ENCODE results near the gene MORN4.

The MORN4 gene

GRCh38 chr10:97575127-97575668 lies 58.1 kb downstream of the MORN4 start:
- peaks cover 30% of the 10 kb centered on the region for H3K4me1 ChIP-seq (ENCODE audit: control insufficient read depth, insufficient read depth, low read length)
- no peak overlapping the region for H3K4me3 ChIP-seq (ENCODE audit: low read length)
- peaks cover 6% of the 10 kb centered on the region for H3K27me3 ChIP-seq (ENCODE audit: control insufficient read depth, insufficient read depth, low read length)
- no peaks in the 10 kb centered on the region for H3K9me3 ChIP-seq (ENCODE audit: control insufficient read depth, low read length)
- H3K36me3 ChIP-seq (ENCODE audit: control insufficient read depth, insufficient read depth, low read length): no peaks in the 10 kb centered on the region
- H3K9ac ChIP-seq (ENCODE audit: low read length): no peak overlapping the region

- H3K9me3 ChIP-seq (ENCODE audit: control insufficient read depth, low read length): no peaks in the 10 kb centered on the region
- peaks cover 6% of the 10 kb centered on the region for H3K27me3 ChIP-seq (ENCODE audit: control insufficient read depth, insufficient read depth, low read length)
- no peak overlapping the region for H3K9ac ChIP-seq (ENCODE audit: low read length)
- no peaks in the 10 kb centered on the region for H3K36me3 ChIP-seq (ENCODE audit: control insufficient read depth, insufficient read depth, low read length)
- no peak overlapping the region for H3K4me3 ChIP-seq (ENCODE audit: low read length)
- H3K4me1 ChIP-seq (ENCODE audit: control insufficient read depth, insufficient read depth, low read length): peaks cover 30% of the 10 kb centered on the region
Observed at GRCh38 chr10:97574374-97575126, 58.8 kb downstream of the MORN4 start.

DNA sequence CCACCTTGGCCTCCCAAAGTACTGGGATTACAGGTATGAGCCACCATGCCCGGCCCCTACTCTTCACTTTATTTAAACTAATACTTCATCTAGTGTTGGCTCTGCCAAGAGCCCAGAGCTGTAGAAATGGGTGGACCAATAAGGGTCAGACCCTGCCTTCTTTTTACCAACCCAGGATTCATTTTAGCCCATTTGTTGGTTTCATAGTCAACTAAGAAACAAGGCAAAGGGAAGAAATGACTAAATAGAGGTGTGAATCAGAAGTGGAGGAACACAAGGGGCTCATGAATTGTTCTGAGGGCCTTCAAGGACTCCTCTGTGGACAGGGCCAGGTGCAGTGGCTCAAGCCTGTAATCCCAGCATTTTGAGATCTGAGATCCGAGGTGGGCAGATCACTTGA lies 59.6 kb downstream of the MORN4 start:
- peaks cover 30% of the 10 kb centered on the region for H3K4me1 ChIP-seq (ENCODE audit: control insufficient read depth, insufficient read depth, low read length)
- H3K4me3 ChIP-seq (ENCODE audit: low read length): no peak overlapping the region
- H3K9ac ChIP-seq (ENCODE audit: low read length): no peak overlapping the region
- no peaks in the 10 kb centered on the region for H3K36me3 ChIP-seq (ENCODE audit: control insufficient read depth, insufficient read depth, low read length)
- peaks cover 6% of the 10 kb centered on the region for H3K27me3 ChIP-seq (ENCODE audit: control insufficient read depth, insufficient read depth, low read length)
- no peaks in the 10 kb centered on the region for H3K9me3 ChIP-seq (ENCODE audit: control insufficient read depth, low read length)

DNA sequence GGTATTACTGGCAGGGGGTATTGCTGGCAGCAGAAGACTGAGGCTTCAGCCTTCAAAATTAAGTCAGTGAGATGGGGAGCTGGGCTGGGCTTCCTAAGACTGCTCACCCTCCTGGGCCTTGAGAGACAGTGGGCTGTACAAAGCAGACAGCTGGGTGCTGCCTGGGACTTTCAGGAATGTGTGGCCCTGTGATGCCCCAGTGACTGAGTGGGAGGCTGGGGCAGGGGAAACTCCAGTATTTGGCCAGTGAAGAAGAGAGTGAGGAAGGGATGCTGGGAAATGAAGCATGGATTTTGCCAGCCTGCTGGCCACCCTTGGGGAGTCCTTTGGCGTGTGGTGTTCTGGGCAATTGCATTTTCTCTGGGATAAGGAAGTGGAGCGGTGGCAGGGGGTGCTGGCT lies 60.3 kb downstream of the MORN4 start:
- peaks cover 30% of the 10 kb centered on the region for H3K4me1 ChIP-seq (ENCODE audit: control insufficient read depth, insufficient read depth, low read length)
- H3K4me3 ChIP-seq (ENCODE audit: low read length): no peak overlapping the region
- H3K36me3 ChIP-seq (ENCODE audit: control insufficient read depth, insufficient read depth, low read length): no peaks in the 10 kb centered on the region
- no peaks in the 10 kb centered on the region for H3K9me3 ChIP-seq (ENCODE audit: control insufficient read depth, low read length)
- peaks cover 6% of the 10 kb centered on the region for H3K27me3 ChIP-seq (ENCODE audit: control insufficient read depth, insufficient read depth, low read length)
- no peak overlapping the region for H3K9ac ChIP-seq (ENCODE audit: low read length)

- H3K9me3 ChIP-seq (ENCODE audit: control insufficient read depth, low read length): no peaks in the 10 kb centered on the region
- no peaks in the 10 kb centered on the region for H3K36me3 ChIP-seq (ENCODE audit: control insufficient read depth, insufficient read depth, low read length)
- no peak within 1 kb of the TSS for H3K9ac ChIP-seq (ENCODE audit: low read length)
- peaks cover under 1% of the 10 kb centered on the region for H3K27me3 ChIP-seq (ENCODE audit: control insufficient read depth, insufficient read depth, low read length)
- H3K4me3 ChIP-seq (ENCODE audit: low read length): no peak within 1 kb of the TSS
- H3K4me1 ChIP-seq (ENCODE audit: control insufficient read depth, insufficient read depth, low read length): peaks cover 30% of the 10 kb centered on the region
Observed at GRCh38 chr10:97572214-97572989, 60.9 kb downstream of the MORN4 start, which contains the start of gene ANKRD2. TSS of gene ANKRD2 (plus strand) at chr10:97572779. CDS start at chr10:97572789, 10 bp downstream.

- H3K9ac ChIP-seq (ENCODE audit: low read length): no peak overlapping the region
- peaks cover 30% of the 10 kb centered on the region for H3K4me1 ChIP-seq (ENCODE audit: control insufficient read depth, insufficient read depth, low read length)
Observed at GRCh38 chr10:97571622-97572021, 61.7 kb downstream of the MORN4 start.

DNA sequence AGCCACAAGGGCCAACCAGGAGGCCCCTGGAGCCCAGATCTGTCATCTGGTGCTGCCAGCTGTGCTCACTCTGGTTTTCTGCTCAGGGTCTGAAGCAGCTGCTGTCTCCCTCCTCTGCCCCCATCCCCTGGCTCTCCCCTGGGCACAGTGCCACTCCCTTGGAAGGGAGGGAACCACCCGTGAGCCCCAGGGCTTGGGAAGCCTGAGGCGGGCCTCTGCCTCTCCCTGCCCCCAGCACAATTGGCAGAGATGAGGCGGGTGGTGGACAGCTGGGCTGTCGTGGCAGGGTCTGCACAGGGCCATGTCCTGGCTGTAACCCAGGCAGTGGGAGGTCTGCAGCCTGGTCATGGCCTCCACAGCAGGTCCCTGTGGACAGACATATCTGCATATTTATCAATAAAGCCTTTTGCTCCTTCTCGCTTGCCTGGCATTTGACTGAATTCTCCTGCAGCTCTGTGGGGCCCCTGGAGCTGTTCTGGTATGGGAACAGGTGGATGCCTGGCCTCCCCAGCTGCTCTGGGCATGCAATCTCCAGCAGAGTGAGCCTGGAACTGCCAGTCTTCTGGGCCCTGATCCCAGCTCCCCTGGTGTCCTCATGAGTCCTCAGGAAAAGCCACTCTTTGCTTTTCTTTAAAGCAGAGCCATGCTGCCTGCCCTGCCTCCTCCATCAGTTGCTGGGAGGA lies 62.4 kb downstream of the MORN4 start:
- Histone ChIP-seq H3K4me3 (ENCODE audit: low read length) (no peak overlapping the region), H3K27me3 (ENCODE audit: control insufficient read depth, insufficient read depth, low read length) (no peaks in the 10 kb centered on the region), H3K9ac (ENCODE audit: low read length) (no peak overlapping the region), H3K9me3 (ENCODE audit: control insufficient read depth, low read length) (no peaks in the 10 kb centered on the region), H3K36me3 (ENCODE audit: control insufficient read depth, insufficient read depth, low read length) (no peaks in the 10 kb centered on the region), H3K4me1 (ENCODE audit: control insufficient read depth, insufficient read depth, low read length) (peaks cover 30% of the 10 kb centered on the region)

More at GRCh38 chr10:97571622-97572021, 61.7 kb downstream of the MORN4 start:
- Histone ChIP-seq H3K4me3 (ENCODE audit: low read length) (no peak overlapping the region), H3K9me3 (ENCODE audit: control insufficient read depth, low read length) (no peaks in the 10 kb centered on the region), H3K27me3 (ENCODE audit: control insufficient read depth, insufficient read depth, low read length) (no peaks in the 10 kb centered on the region), H3K36me3 (ENCODE audit: control insufficient read depth, insufficient read depth, low read length) (no peaks in the 10 kb centered on the region)

DNA sequence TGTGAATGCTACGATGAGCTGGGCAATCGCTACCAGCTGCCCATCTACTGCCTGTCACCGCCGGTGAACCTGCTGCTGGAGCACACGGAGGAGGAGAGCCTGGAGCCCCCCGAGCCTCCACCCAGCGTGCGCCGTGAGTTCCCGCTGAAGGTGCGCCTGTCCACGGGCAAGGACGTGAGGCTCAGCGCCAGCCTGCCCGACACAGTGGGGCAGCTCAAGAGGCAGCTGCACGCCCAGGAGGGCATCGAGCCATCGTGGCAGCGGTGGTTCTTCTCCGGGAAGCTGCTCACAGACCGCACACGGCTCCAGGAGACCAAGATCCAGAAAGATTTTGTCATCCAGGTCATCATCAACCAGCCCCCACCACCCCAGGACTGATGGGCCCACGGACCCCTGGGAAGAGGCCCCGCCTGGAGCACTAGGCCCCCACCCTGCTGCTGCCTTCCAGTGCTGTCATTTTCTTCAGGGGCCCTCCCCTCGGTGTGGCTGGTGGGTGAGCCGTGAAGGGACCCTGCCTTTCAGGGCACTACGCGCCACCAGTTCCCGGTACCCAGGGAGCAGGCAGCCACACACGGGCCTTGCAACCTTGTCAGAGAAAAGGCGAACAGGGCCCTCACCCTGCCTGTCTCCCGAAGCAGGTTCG lies 63.0 kb downstream of the MORN4 start:
- Histone ChIP-seq H3K27me3 (ENCODE audit: control insufficient read depth, insufficient read depth, low read length) (no peaks in the 10 kb centered on the region), H3K36me3 (ENCODE audit: control insufficient read depth, insufficient read depth, low read length) (no peaks in the 10 kb centered on the region), H3K9me3 (ENCODE audit: control insufficient read depth, low read length) (no peaks in the 10 kb centered on the region), H3K4me1 (ENCODE audit: control insufficient read depth, insufficient read depth, low read length) (peaks cover 30% of the 10 kb centered on the region), H3K4me3 (ENCODE audit: low read length) (no peak overlapping the region), H3K9ac (ENCODE audit: low read length) (no peak overlapping the region)

DNA sequence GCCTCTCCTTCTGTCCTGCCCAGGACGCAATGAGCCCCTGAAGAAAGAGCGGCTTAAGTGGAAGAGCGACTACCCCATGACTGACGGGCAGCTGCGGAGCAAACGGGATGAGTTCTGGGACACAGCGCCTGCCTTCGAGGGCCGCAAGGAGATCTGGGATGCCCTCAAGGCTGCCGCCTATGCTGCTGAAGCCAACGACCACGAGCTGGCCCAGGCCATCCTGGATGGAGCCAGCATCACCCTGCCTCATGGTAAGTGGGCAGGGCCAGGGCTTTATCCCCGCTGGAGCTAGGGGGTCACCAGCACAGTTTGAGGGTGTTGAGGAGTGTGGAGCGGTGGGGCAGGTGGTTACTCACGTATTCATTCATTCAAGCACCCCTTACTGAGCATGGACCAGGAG lies 65.4 kb downstream of the MORN4 start:
- H3K27me3 ChIP-seq (ENCODE audit: control insufficient read depth, insufficient read depth, low read length): no peaks in the 10 kb centered on the region
- peaks cover 21% of the 10 kb centered on the region for H3K4me1 ChIP-seq (ENCODE audit: control insufficient read depth, insufficient read depth, low read length)
- no peak overlapping the region for H3K9ac ChIP-seq (ENCODE audit: low read length)
- H3K36me3 ChIP-seq (ENCODE audit: control insufficient read depth, insufficient read depth, low read length): no peaks in the 10 kb centered on the region
- H3K9me3 ChIP-seq (ENCODE audit: control insufficient read depth, low read length): no peaks in the 10 kb centered on the region
- H3K4me3 ChIP-seq (ENCODE audit: low read length): no peak overlapping the region

- Histone ChIP-seq H3K27me3 (ENCODE audit: control insufficient read depth, insufficient read depth, low read length) (no peaks in the 10 kb centered on the region), H3K9me3 (ENCODE audit: control insufficient read depth, low read length) (no peaks in the 10 kb centered on the region), H3K9ac (ENCODE audit: low read length) (no peak overlapping the region), H3K36me3 (ENCODE audit: control insufficient read depth, insufficient read depth, low read length) (no peaks in the 10 kb centered on the region), H3K4me1 (ENCODE audit: control insufficient read depth, insufficient read depth, low read length) (peaks cover 7% of the 10 kb centered on the region), H3K4me3 (ENCODE audit: low read length) (no peak overlapping the region)
Observed at GRCh38 chr10:97566336-97566996, 66.8 kb downstream of the MORN4 start.

- no peak overlapping the region for H3K4me3 ChIP-seq (ENCODE audit: low read length)
- H3K27me3 ChIP-seq (ENCODE audit: control insufficient read depth, insufficient read depth, low read length): no peaks in the 10 kb centered on the region
- H3K9me3 ChIP-seq (ENCODE audit: control insufficient read depth, low read length): no peaks in the 10 kb centered on the region
- H3K36me3 ChIP-seq (ENCODE audit: control insufficient read depth, insufficient read depth, low read length): no peaks in the 10 kb centered on the region
- H3K9ac ChIP-seq (ENCODE audit: low read length): no peak overlapping the region
- no peaks in the 10 kb centered on the region for H3K4me1 ChIP-seq (ENCODE audit: control insufficient read depth, insufficient read depth, low read length)
Observed at GRCh38 chr10:97564776-97565175, 68.5 kb downstream of the MORN4 start.
